ENCODE results near the gene CCDC33.

CCDC33 gene

DNA sequence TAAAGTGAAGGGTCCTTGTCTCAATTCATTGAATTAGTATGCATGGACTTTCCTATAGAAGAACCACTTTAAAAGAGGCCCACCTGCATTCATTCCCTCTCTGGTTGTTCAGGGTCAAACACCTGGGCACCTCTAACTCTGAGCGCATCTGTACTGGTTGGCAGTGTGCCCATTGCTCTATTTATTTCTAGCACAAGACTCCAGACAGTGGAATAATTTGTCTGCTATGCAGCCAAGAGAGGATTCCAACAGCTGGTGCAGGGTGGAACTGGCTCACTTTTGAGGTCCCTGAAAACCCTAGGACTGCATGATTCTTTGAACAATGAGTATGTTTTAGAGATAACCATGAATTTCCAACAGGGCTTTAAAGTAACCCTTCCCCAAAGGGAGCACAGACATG, 57.9 kb downstream of the CCDC33 start:
- TF ChIP-seq, protein P1, sequence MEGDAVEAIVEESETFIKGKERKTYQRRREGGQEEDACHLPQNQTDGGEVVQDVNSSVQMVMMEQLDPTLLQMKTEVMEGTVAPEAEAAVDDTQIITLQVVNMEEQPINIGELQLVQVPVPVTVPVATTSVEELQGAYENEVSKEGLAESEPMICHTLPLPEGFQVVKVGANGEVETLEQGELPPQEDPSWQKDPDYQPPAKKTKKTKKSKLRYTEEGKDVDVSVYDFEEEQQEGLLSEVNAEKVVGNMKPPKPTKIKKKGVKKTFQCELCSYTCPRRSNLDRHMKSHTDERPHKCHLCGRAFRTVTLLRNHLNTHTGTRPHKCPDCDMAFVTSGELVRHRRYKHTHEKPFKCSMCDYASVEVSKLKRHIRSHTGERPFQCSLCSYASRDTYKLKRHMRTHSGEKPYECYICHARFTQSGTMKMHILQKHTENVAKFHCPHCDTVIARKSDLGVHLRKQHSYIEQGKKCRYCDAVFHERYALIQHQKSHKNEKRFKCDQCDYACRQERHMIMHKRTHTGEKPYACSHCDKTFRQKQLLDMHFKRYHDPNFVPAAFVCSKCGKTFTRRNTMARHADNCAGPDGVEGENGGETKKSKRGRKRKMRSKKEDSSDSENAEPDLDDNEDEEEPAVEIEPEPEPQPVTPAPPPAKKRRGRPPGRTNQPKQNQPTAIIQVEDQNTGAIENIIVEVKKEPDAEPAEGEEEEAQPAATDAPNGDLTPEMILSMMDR (IDR thresholded peaks at IDR 0.05; ENCODE audit: insufficient read depth, missing control alignments), result no peak

GRCh38 chr15:74295800-74296199, 59.7 kb downstream of the CCDC33 start:
- DNase-seq (ENCODE audit: insufficient read length, low spot score), result no peak
- no peak for FAIRE-seq
- TF ChIP-seq, protein P1 (IDR thresholded peaks at IDR 0.05; ENCODE audit: insufficient read depth, missing control alignments), result no peak

More for the DNA sequence above, 57.9 kb downstream of the CCDC33 start:
- FAIRE-seq (no peak), DNase-seq (ENCODE audit: insufficient read length, low spot score) (no peak)

DNA sequence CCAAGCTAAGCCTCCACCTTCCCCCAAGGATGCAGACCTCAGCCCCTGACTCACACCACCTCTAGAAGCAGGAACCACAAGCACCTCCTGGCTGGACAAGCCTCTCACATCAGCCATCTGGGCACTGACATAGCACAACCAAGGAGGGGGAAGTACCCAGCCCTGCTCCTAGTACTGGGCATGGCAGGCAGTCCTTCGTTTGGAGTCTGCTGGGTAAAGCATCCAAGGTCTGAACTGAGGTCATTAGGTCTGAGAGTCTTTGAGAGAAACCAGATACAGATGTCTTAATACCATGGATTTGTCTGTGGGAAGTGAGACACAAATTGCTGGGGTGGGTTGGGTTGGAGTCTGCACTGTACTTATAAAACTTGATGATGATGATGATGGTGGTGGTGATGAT, 61.8 kb downstream of the CCDC33 start:
- TF ChIP-seq, protein P1 (IDR thresholded peaks at IDR 0.05; ENCODE audit: insufficient read depth, missing control alignments), result no peak
- no peak for FAIRE-seq
- no peak for DNase-seq (ENCODE audit: insufficient read length, low spot score)

DNA sequence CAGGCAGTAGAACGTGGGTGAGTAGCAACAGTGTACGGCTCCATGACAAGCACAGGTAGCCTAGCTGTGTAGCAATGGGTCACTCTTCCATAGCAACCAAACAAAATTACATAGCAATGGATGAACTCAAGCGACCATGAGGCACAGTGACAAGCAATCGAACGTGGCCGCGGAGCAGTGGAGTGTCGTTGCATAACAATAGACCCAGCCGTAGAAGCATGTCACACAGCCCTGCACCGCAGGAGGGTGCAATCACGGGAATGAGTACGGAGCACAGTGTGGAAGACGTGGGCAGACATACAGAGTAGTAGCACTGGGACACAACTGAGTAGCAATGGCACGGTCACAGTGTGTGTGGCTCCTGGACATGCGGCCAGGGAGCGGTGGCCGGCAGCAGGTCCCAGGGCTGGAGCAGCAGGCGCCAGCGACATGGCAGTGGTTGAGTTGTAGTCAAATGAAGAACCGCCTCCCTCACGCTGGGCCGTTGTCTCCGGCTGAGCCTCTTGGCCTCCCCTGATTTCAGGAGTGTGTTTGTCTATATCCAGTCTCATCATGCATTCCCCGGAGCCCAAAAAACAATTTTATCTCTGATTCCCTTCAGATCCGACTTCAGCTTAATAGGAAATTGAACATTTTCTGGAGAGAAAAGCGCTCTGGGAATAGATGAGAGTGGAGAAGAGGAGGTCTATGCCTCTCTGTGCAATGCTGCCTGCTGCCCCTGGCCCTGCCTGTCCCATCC, 64.1 kb downstream of the CCDC33 start:
- DNase-seq (ENCODE audit: insufficient read length, low spot score) (no peak), FAIRE-seq (no peak)
- TF ChIP-seq, protein P1 (IDR thresholded peaks at IDR 0.05; ENCODE audit: insufficient read depth, missing control alignments), result no peak

DNA sequence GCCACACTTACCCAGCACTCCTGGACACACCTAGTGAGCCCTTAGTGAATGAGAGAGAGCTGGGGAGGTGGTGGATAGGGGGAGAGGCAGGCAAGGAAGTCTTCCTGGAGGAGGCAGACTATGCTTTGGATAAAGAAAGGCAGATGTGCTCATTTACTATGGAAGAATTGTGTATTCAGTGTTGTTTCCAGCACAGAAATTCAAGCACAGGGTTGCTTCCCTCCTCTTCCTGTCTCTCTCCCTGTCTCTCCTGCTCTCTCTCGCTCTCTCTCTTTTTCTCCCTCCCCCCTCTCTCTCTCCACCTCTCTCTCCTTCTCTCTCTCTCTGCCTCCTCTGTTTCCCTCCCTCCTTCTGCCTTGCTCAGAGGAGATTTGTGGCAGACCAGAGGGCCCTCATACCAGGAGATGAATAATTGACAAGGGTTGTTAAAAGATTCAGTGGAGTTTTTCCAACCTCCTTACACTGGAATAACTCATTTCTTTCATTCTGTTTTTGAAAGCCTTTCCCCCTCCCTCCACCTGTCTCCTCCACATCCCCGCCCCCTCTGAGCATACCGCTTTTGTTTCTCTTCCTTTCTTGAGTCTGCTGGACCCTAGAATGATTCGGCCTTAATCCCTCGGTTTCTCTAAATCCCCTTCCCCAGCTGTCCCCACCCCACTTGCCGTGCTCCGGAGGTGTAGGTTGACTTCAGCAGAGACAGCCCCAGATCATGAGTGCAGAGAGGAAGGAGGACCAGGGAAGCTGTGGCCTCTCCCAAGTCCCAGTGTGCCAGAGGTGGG, 65.6 kb downstream of the CCDC33 start:
- DNase-seq (ENCODE audit: insufficient read length, low spot score), result no peak

GRCh38 chr15:74302821-74303359, 66.8 kb downstream of the CCDC33 start:
- peak; percentile 83 for DNase-seq (ENCODE audit: insufficient read length, low spot score)
- TF ChIP-seq, protein P1 (IDR thresholded peaks at IDR 0.05; ENCODE audit: insufficient read depth, missing control alignments), result peak; percentile 67
- no peak for FAIRE-seq

More for the DNA sequence above, 65.6 kb downstream of the CCDC33 start:
- TF ChIP-seq, protein P1 (IDR thresholded peaks at IDR 0.05; ENCODE audit: insufficient read depth, missing control alignments), result no peak
- no peak for FAIRE-seq

Measured in D721Med (cell line).